Muscle of leg (tissue), 11 donors: ENCODE results near the gene NDFIP2. TPM values are rescaled to one million over a fixed set of nuclear protein-coding genes. Genes with fewer than 3 reads are reported as not detected.

Experiments used
- DNase-seq: peaks from one replicate; pipeline ENCODE4 v3.0.0; 2013
- H3K27ac ChIP-seq: one replicate; pipeline ENCODE4 v1.5.1; 2013; ENCODE audit warnings: mild to moderate bottlenecking, low read length, control low read depth
- H3K27me3 ChIP-seq: one replicate; pipeline ENCODE4 v1.6.1; 2013; ENCODE audit warnings: low read length; ENCODE audit not compliant: control insufficient read depth, insufficient read depth
- H3K36me3 ChIP-seq: one replicate; pipeline ENCODE4 v1.6.1; 2013; ENCODE audit warnings: low read length; ENCODE audit not compliant: control insufficient read depth, insufficient read depth
- H3K4me1 ChIP-seq: one replicate; pipeline ENCODE4 v1.6.1; 2013; ENCODE audit warnings: low read length; ENCODE audit not compliant: control insufficient read depth, insufficient read depth
- H3K4me3 ChIP-seq: one replicate; pipeline ENCODE4 v1.5.1; 2013; ENCODE audit warnings: low read length, control low read depth
- H3K9me3 ChIP-seq: replicated peaks from 2 replicates; pipeline ENCODE4 v1.6.1; 2013; ENCODE audit warnings: low read depth, low read length; ENCODE audit not compliant: control insufficient read depth
- WGBS: methylation state at CpG from one replicate; pipeline ENCODE4 v1.1.5; 2013; ENCODE audit warnings: missing lambda C conversion rate; ENCODE audit not compliant: insufficient coverage; 5-methylcytosine and 5-hydroxymethylcytosine counted together
- polyA plus RNA-seq, 8 donors: library from polyadenylated mRNA; unstranded; fragments of 120-200 nt; gene quantifications; one replicate each; pipeline versions ENCODE4 v1.2.1 to v1.2.3, GENCODE V29; 2013; ENCODE audit warnings: inconsistent platforms in 1 of 8, low replicate concordance in 1 of 8; ENCODE audit not compliant: insufficient read length in 8 of 8, insufficient read depth in 1 of 8
- total RNA-seq: library from RNA; stranded (reverse); fragments of 120-200 nt; gene quantifications from one replicate; pipeline ENCODE4 v1.2.4, GENCODE V29; 2013

Gene NDFIP2
- total and polyA plus RNA-seq, 9 donors: 19.2 to 31.4 (median 22.4) TPM

- H3K36me3 ChIP-seq: peaks cover 2% of the 10 kb centered on the region
- no peak overlapping the region for H3K27ac ChIP-seq
- WGBS: no CpG with 5 or more reads among the region's 4 CpGs
- H3K9me3 ChIP-seq: no peaks in the 10 kb centered on the region
- no peak overlapping the region for H3K4me3 ChIP-seq
- H3K4me1 ChIP-seq: no peaks in the 10 kb centered on the region
- no peak for DNase-seq
- H3K27me3 ChIP-seq: no peaks in the 10 kb centered on the region
These were observed 48.9 kb downstream of the NDFIP2 start for GRCh38 chr13:79529817-79530216.

GRCh38 chr13:79530270-79530669 lies 49.3 kb downstream of the NDFIP2 start:
- H3K36me3 ChIP-seq: peaks cover 2% of the 10 kb centered on the region
- WGBS: 75% methylated on average over 1 of the region's 2 CpGs
- peak; percentile 30 for DNase-seq
- no peak overlapping the region for H3K4me3 ChIP-seq
- no peaks in the 10 kb centered on the region for H3K27me3 ChIP-seq
- no peak overlapping the region for H3K27ac ChIP-seq
- no peaks in the 10 kb centered on the region for H3K9me3 ChIP-seq
- no peaks in the 10 kb centered on the region for H3K4me1 ChIP-seq

- Histone ChIP-seq H3K4me1 (no peaks in the 10 kb centered on the region), H3K27ac (no peak overlapping the region), H3K9me3 (no peaks in the 10 kb centered on the region), H3K27me3 (no peaks in the 10 kb centered on the region), H3K4me3 (no peak overlapping the region), H3K36me3 (peaks cover 2% of the 10 kb centered on the region)
- DNase-seq: no peak
- 100% methylated on average over 1 of the region's 7 CpGs for WGBS
These were observed 50.7 kb downstream of the NDFIP2 start for GRCh38 chr13:79531542-79532254.

- DNase-seq: no peak
- 100% methylated on average over 2 of the region's 2 CpGs for WGBS
These were observed 51.6 kb downstream of the NDFIP2 start for GRCh38 chr13:79532576-79532975.

GRCh38 chr13:79533781-79534400 lies 52.9 kb downstream of the NDFIP2 start:
- Histone ChIP-seq H3K9me3 (no peaks in the 10 kb centered on the region), H3K4me1 (no peaks in the 10 kb centered on the region), H3K27ac (no peak overlapping the region), H3K36me3 (peaks cover 2% of the 10 kb centered on the region), H3K4me3 (no peak overlapping the region), H3K27me3 (no peaks in the 10 kb centered on the region)
- WGBS: 97% methylated on average over 2 of the region's 6 CpGs
- no peak for DNase-seq

More at GRCh38 chr13:79532576-79532975, 51.6 kb downstream of the NDFIP2 start:
- Histone ChIP-seq H3K36me3 (peaks cover 2% of the 10 kb centered on the region), H3K27ac (no peak overlapping the region), H3K27me3 (no peaks in the 10 kb centered on the region), H3K4me1 (no peaks in the 10 kb centered on the region), H3K4me3 (no peak overlapping the region), H3K9me3 (no peaks in the 10 kb centered on the region)

GRCh38 chr13:79534596-79534995 lies 53.6 kb downstream of the NDFIP2 start:
- no peaks in the 10 kb centered on the region for H3K27me3 ChIP-seq
- no peak overlapping the region for H3K4me3 ChIP-seq
- H3K4me1 ChIP-seq: no peaks in the 10 kb centered on the region
- DNase-seq: no peak
- H3K27ac ChIP-seq: no peak overlapping the region
- H3K9me3 ChIP-seq: no peaks in the 10 kb centered on the region
- no CpG with 5 or more reads among the region's 4 CpGs for WGBS
- peaks cover 2% of the 10 kb centered on the region for H3K36me3 ChIP-seq

- Histone ChIP-seq H3K27ac (no peak overlapping the region), H3K4me1 (no peaks in the 10 kb centered on the region), H3K9me3 (no peaks in the 10 kb centered on the region), H3K4me3 (no peak overlapping the region), H3K27me3 (no peaks in the 10 kb centered on the region), H3K36me3 (peaks cover 2% of the 10 kb centered on the region)
- no peak for DNase-seq
- 96% methylated on average over 5 of the region's 5 CpGs for WGBS
These were observed 57.8 kb downstream of the NDFIP2 start for GRCh38 chr13:79538757-79539156.

GRCh38 chr13:79540504-79540903 lies 59.5 kb downstream of the NDFIP2 start:
- H3K4me1 ChIP-seq: no peaks in the 10 kb centered on the region
- H3K27me3 ChIP-seq: no peaks in the 10 kb centered on the region
- H3K36me3 ChIP-seq: no peaks in the 10 kb centered on the region
- WGBS: no CpG with 5 or more reads among the region's 4 CpGs
- DNase-seq: no peak
- no peak overlapping the region for H3K4me3 ChIP-seq
- no peaks in the 10 kb centered on the region for H3K9me3 ChIP-seq
- H3K27ac ChIP-seq: no peak overlapping the region

- no peak overlapping the region for H3K27ac ChIP-seq
- H3K36me3 ChIP-seq: no peaks in the 10 kb centered on the region
- no peaks in the 10 kb centered on the region for H3K9me3 ChIP-seq
- H3K4me1 ChIP-seq: no peaks in the 10 kb centered on the region
- DNase-seq: peak; percentile 78
- WGBS: no CpG with 5 or more reads among the region's 1 CpG
- H3K4me3 ChIP-seq: no peak overlapping the region
- no peaks in the 10 kb centered on the region for H3K27me3 ChIP-seq
These were observed 60.6 kb downstream of the NDFIP2 start for GRCh38 chr13:79541426-79542049.

- Histone ChIP-seq H3K27ac (no peak overlapping the region), H3K4me3 (no peak overlapping the region), H3K4me1 (no peaks in the 10 kb centered on the region), H3K27me3 (no peaks in the 10 kb centered on the region), H3K36me3 (no peaks in the 10 kb centered on the region), H3K9me3 (no peaks in the 10 kb centered on the region)
- WGBS: no CpG with 5 or more reads among the region's 1 CpG
- no peak for DNase-seq
These were observed 62.9 kb downstream of the NDFIP2 start for GRCh38 chr13:79543883-79544282.
